HG02943 (cell line): Measurements from ENCODE around the gene C12orf60.
"Not testable (repeated sequence)": the region's sequence is repeated elsewhere in the genome, so short reads cannot be mapped to it uniquely, and the experiment has no call there.

Experiments used
- ATAC-seq: cut with Tn5 transposase; IDR thresholded peaks from one replicate; pipeline ENCODE4 v1.9.1; 2021; ENCODE audit warnings: mild to moderate bottlenecking, low read depth, moderate library complexity; ENCODE audit not compliant: unreplicated experiment

Gene C12orf60

GRCh38 chr12:14803011-14803829, at the start of gene C12orf60, which contains the start of gene WBP11:
C12orf60 (plus strand) TSS chr12:14803670; CDS start chr12:14822936, 19,266 bp downstream.
WBP11 (minus strand) TSS chr12:14803478; CDS start chr12:14801383, 2,095 bp downstream.
- peak; percentile 99 for ATAC-seq

GRCh38 chr12:14756334-14757143, 46.9 kb upstream of the C12orf60 start:
- ATAC-seq = no peak

- not testable (repeated sequence) for ATAC-seq
Observed at GRCh38 chr12:14759711-14760280, 43.7 kb upstream of the C12orf60 start.

GRCh38 chr12:14765398-14765797, 38.1 kb upstream of the C12orf60 start:
- no peak for ATAC-seq

GRCh38 chr12:14766020-14766419, 37.5 kb upstream of the C12orf60 start:
- not testable (repeated sequence) for ATAC-seq

GRCh38 chr12:14766649-14767215, 36.7 kb upstream of the C12orf60 start:
- ATAC-seq = no peak

GRCh38 chr12:14767617-14768016, 35.9 kb upstream of the C12orf60 start:
- no peak for ATAC-seq

- no peak for ATAC-seq
Observed at GRCh38 chr12:14768823-14769405, 34.6 kb upstream of the C12orf60 start.

GRCh38 chr12:14769466-14769968, 34.0 kb upstream of the C12orf60 start:
- peak; percentile 2 for ATAC-seq

GRCh38 chr12:14769969-14770495, 33.4 kb upstream of the C12orf60 start:
- peak; percentile 42 for ATAC-seq

- peak; percentile 31 for ATAC-seq
Observed at GRCh38 chr12:14770496-14771461, 32.7 kb upstream of the C12orf60 start.

- no peak for ATAC-seq
Observed at GRCh38 chr12:14771651-14772137, 31.8 kb upstream of the C12orf60 start.

- ATAC-seq = no peak
Observed at GRCh38 chr12:14772946-14773345, 30.5 kb upstream of the C12orf60 start.

GRCh38 chr12:14773685-14774073, 29.8 kb upstream of the C12orf60 start:
- ATAC-seq = peak; percentile 12

GRCh38 chr12:14774074-14774905, 29.2 kb upstream of the C12orf60 start:
- peak; percentile 55 for ATAC-seq

- ATAC-seq = no peak
Observed at GRCh38 chr12:14774906-14775635, 28.4 kb upstream of the C12orf60 start.

GRCh38 chr12:14775636-14775980, 27.9 kb upstream of the C12orf60 start:
- ATAC-seq = no peak
